Measurements from ENCODE around the gene RAB35. TPM values are rescaled to one million over a fixed set of nuclear protein-coding genes. Genes with fewer than 3 reads are reported as not detected.

Gene RAB35
- total RNA-seq, 1 experiment from 2014 or later, result 62.0 TPM

GRCh38 chr12:120121343-120121742 is 4.8 kb upstream of the RAB35 start:
- Histone ChIP-seq H3K36me3 (ENCODE audit: control insufficient read depth, insufficient read depth, low read length) (no peaks in the 10 kb centered on the region), H3K4me3 (ENCODE audit: low read depth in 2 of 2, low read length in 2 of 2) (no peak overlapping the region), H3K27me3 (ENCODE audit: control insufficient read depth, insufficient read depth, low read length) (no peaks in the 10 kb centered on the region), H3K9me3 (ENCODE audit: control insufficient read depth, insufficient read depth, low read depth, low read length) (no peaks in the 10 kb centered on the region), H3K27ac (ENCODE audit: low read length) (no peak overlapping the region), H3K4me1 (ENCODE audit: control insufficient read depth, insufficient read depth, low read length) (peaks cover 10% of the 10 kb centered on the region; the same call in 1 of the 2 replicates)
- intact Hi-C loops (cut with micrococcal nuclease; ENCODE audit: unreplicated experiment) (no loop called here), in situ Hi-C loops (cut with HindIII; ENCODE audit: low pct_unique_long_range_greater_than_20kb, low sequenced_read_pairs) (no loop called here)
- ATAC-seq (no peak), DNase-seq (ENCODE audit: low read depth, low spot score) (no peak)
- no peak for TF ChIP-seq TCF7L2 (IDR thresholded peaks at IDR 0.05; ENCODE audit: low read depth, low read length)
- no peak for TF ChIP-seq POLR2AphosphoS5 (IDR thresholded peaks at IDR 0.05; ENCODE audit: low read depth, low read length)
- TF ChIP-seq SIN3A (IDR thresholded peaks at IDR 0.05; ENCODE audit: borderline replicate concordance, insufficient read depth, low read depth, low read length), result no peak
- BruUV-seq (replicated peaks), result no TSS peak
- POLR2A ChIA-PET, result no interaction called here
- CTCF ChIA-PET, result no interaction called here

- H3K4me3 ChIP-seq (ENCODE audit: low read depth in 2 of 2, low read length in 2 of 2), result no peak overlapping the region
- ChIA-PET POLR2A (interaction anchor here (0.5 to 0.7 kb wide), 2 partner anchors 9 to 125 kb away, joined by 4 to 7 read pairs; no protein-coding TSS in a partner anchor), CTCF (no interaction called here)
- intact Hi-C loops (cut with micrococcal nuclease; ENCODE audit: unreplicated experiment) (no loop called here), in situ Hi-C loops (cut with HindIII; ENCODE audit: low pct_unique_long_range_greater_than_20kb, low sequenced_read_pairs) (no loop called here)
- ATAC-seq, result no peak
- no peak for DNase-seq (ENCODE audit: low read depth, low spot score)
- peaks cover 17% of the 10 kb centered on the region for H3K4me1 ChIP-seq (ENCODE audit: control insufficient read depth, insufficient read depth, low read length)
- H3K27me3 ChIP-seq (ENCODE audit: control insufficient read depth, insufficient read depth, low read length), result no peaks in the 10 kb centered on the region
- no peaks in the 10 kb centered on the region for H3K9me3 ChIP-seq (ENCODE audit: control insufficient read depth, insufficient read depth, low read depth, low read length)
- no peak overlapping the region; the same call in 1 of the 2 replicates for H3K27ac ChIP-seq (ENCODE audit: low read length)
- TF ChIP-seq CTCF (IDR thresholded peaks at IDR 0.05), result no peak
- TF ChIP-seq REST (IDR thresholded peaks at IDR 0.05; ENCODE audit: insufficient read depth in 1 of 2, low read depth in 2 of 2, low read length in 1 of 2), result no peak
- TF ChIP-seq SIN3A (IDR thresholded peaks at IDR 0.05; ENCODE audit: borderline replicate concordance, insufficient read depth, low read depth, low read length), result no peak
- TF ChIP-seq POLR2AphosphoS5 (IDR thresholded peaks at IDR 0.05; ENCODE audit: low read depth, low read length), result no peak
- TF ChIP-seq TCF7L2 (IDR thresholded peaks at IDR 0.05; ENCODE audit: low read depth, low read length), result no peak
- H3K36me3 ChIP-seq (ENCODE audit: control insufficient read depth, insufficient read depth, low read length), result no peaks in the 10 kb centered on the region
- BruUV-seq (replicated peaks), result no TSS peak
These were observed 2.9 kb upstream of the RAB35 start for GRCh38 chr12:120119271-120119973.

Measured in Panc1 (cell line).